HEK293 (cell line): ENCODE data around the gene NDST4.

Experiments used
- CTCF ChIA-PET: fragments of 350-600 bp; formaldehyde crosslinking; extraction: SDS; loops from one replicate; lab custom pipeline; 2021; ENCODE audit warnings: antibody characterized with exemption; lab: Yijun Ruan, JAX
- POLR2A ChIA-PET: fragments of 300-600 bp; formaldehyde crosslinking; extraction: SDS; loops from one replicate; lab custom pipeline; 2020; ENCODE audit warnings: antibody characterized with exemption, inconsistent platforms; lab: Yijun Ruan, JAX
- H3K27ac ChIP-seq: fragments of 200-500 bp; sonication (Bioruptor generic); 2 replicates; pipeline ENCODE4 v1.5.1; 2014; ENCODE audit warnings: low read depth, low read length, control low read depth, inconsistent platforms; ENCODE audit errors: extremely low read depth
- H3K36me3 ChIP-seq, 2 experiments: fragments of 200-500 bp in 1 of 2; sonication (Bioruptor generic) in 1 of 2; 1 replicate in 1 of 2; 2 replicates in 1 of 2; pipeline ENCODE4 v1.5.1; 2014 to 2017; ENCODE audit warnings: inconsistent platforms in 2 of 2, low read length in 2 of 2; ENCODE audit not compliant: control insufficient read depth in 2 of 2, insufficient read depth in 1 of 2
- H3K4me1 ChIP-seq: fragments of 200-500 bp; sonication (Bioruptor generic); 2 replicates; pipeline ENCODE4 v1.5.1; 2014; ENCODE audit warnings: mild to moderate bottlenecking, low read length, inconsistent platforms; ENCODE audit not compliant: control insufficient read depth, insufficient read depth
- H3K4me3 ChIP-seq: 2 replicates; pipeline ENCODE4 v1.5.1; 2011; ENCODE audit warnings: low read depth, mild to moderate bottlenecking, control low read depth, low read length, moderate library complexity
- H3K9me3 ChIP-seq: fragments of 200-500 bp; sonication (Bioruptor generic); 2 replicates; pipeline ENCODE4 v1.5.1; 2014; ENCODE audit warnings: low read depth, low read length, inconsistent platforms; ENCODE audit not compliant: control insufficient read depth, insufficient read depth
- GLI2 ChIP-seq: fragments of 450-650 bp; formaldehyde crosslinking; IDR thresholded peaks from 2 replicates; pipeline ENCODE4; 2017; ENCODE audit warnings: missing biosample characterization, missing genetic modification characterization, low read depth, borderline replicate concordance
- GLIS1 ChIP-seq: fragments of 450-650 bp; formaldehyde crosslinking; IDR thresholded peaks from 2 replicates; pipeline ENCODE4 v1.5.1; 2016; ENCODE audit warnings: missing biosample characterization, missing genetic modification characterization
- KLF16 ChIP-seq: fragments of 450-650 bp; formaldehyde crosslinking; IDR thresholded peaks from 2 replicates; pipeline ENCODE4 v1.5.1; 2017; ENCODE audit warnings: missing biosample characterization, missing genetic modification characterization
- PATZ1 ChIP-seq: fragments of 450-650 bp; formaldehyde crosslinking; IDR thresholded peaks from 2 replicates; pipeline ENCODE4 v1.5.1; 2016; ENCODE audit warnings: missing biosample characterization, missing genetic modification characterization
- PRDM1 ChIP-seq: fragments of 450-650 bp; formaldehyde crosslinking; IDR thresholded peaks from 2 replicates; pipeline ENCODE4; 2016; ENCODE audit warnings: missing biosample characterization, missing genetic modification characterization
- REST ChIP-seq: fragments of 450-650 bp; formaldehyde crosslinking; IDR thresholded peaks from 2 replicates; pipeline ENCODE4 v1.5.1; 2016; ENCODE audit warnings: missing biosample characterization, missing genetic modification characterization
- SALL2 ChIP-seq: fragments of 450-650 bp; formaldehyde crosslinking; IDR thresholded peaks from 2 replicates; pipeline ENCODE4 v1.5.0; 2017; ENCODE audit warnings: missing biosample characterization, mild to moderate bottlenecking, missing genetic modification characterization, borderline replicate concordance
- SETDB1 ChIP-seq: IDR thresholded peaks from one replicate; pipeline ENCODE4 v1.6.1; 2017; ENCODE audit warnings: mild to moderate bottlenecking, low read length, moderate library complexity, mixed read lengths; ENCODE audit not compliant: insufficient read length
- ZBTB1 ChIP-seq: fragments of 450-650 bp; formaldehyde crosslinking; IDR thresholded peaks from 2 replicates; pipeline ENCODE4 v1.5.1; 2016; ENCODE audit warnings: missing biosample characterization, missing genetic modification characterization
- ZBTB49 ChIP-seq: fragments of 450-650 bp; formaldehyde crosslinking; IDR thresholded peaks from 2 replicates; pipeline ENCODE4 v1.5.1; 2016; ENCODE audit warnings: missing biosample characterization, missing genetic modification characterization, low read depth
- ZBTB8A ChIP-seq: fragments of 450-650 bp; formaldehyde crosslinking; IDR thresholded peaks from 2 replicates; pipeline ENCODE4 v1.5.1; 2016; ENCODE audit warnings: missing biosample characterization, missing genetic modification characterization
- ZIC2 ChIP-seq: fragments of 450-650 bp; formaldehyde crosslinking; IDR thresholded peaks from 2 replicates; pipeline ENCODE4 v1.5.1; 2016; ENCODE audit warnings: missing biosample characterization, missing genetic modification characterization
- ZNF24 ChIP-seq: fragments of 450-650 bp; formaldehyde crosslinking; IDR thresholded peaks from 2 replicates; pipeline ENCODE4 v1.5.1; 2016; ENCODE audit warnings: missing biosample characterization, missing genetic modification characterization
- ZNF280D ChIP-seq: fragments of 450-650 bp; formaldehyde crosslinking; IDR thresholded peaks from 2 replicates; pipeline ENCODE4 v1.5.1; 2016; ENCODE audit warnings: missing biosample characterization, missing genetic modification characterization
- ZNF521 ChIP-seq: fragments of 450-650 bp; formaldehyde crosslinking; IDR thresholded peaks from 2 replicates; pipeline ENCODE4 v1.5.1; 2017; ENCODE audit warnings: missing biosample characterization, mild to moderate bottlenecking, missing genetic modification characterization
- ZNF544 ChIP-seq: fragments of 450-650 bp; formaldehyde crosslinking; IDR thresholded peaks from 2 replicates; pipeline ENCODE4 v1.5.0; 2017; ENCODE audit warnings: missing biosample characterization, missing genetic modification characterization
- ZNF629 ChIP-seq: fragments of 450-650 bp; formaldehyde crosslinking; IDR thresholded peaks from 2 replicates; pipeline ENCODE4 v1.5.1; 2017; ENCODE audit warnings: missing biosample characterization, missing genetic modification characterization
- TF ChIP-seq, protein P1 (sequence below): fragments of 450-650 bp; formaldehyde crosslinking; IDR thresholded peaks from 2 replicates; pipeline ENCODE4 v1.5.1; 2016; ENCODE audit warnings: missing biosample characterization, missing genetic modification characterization
- TF ChIP-seq, protein P2 (sequence below): fragments of 450-650 bp; formaldehyde crosslinking; IDR thresholded peaks from 2 replicates; pipeline ENCODE4 v1.5.1; 2016; ENCODE audit warnings: missing biosample characterization, missing genetic modification characterization

The NDST4 gene

DNA sequence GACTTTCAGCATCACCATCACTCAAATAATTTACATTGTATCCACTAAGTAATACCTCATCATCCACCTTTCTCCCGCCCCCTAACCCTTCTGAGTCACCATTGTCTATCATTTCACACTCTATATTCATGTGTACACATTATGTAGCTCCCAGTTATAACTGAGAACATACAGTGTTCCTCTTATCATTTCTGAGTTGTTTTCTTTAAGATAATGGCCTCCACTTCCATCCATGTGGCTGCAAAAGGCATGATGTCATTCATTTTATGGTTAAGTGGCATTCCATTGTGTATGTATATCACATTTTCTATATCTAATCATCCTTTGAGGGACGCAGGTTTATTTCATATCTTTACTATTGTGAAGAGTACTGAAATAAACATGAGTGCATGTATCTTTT lies 14.6 kb upstream of the NDST4 start (continued):
- TF ChIP-seq, protein P1, sequence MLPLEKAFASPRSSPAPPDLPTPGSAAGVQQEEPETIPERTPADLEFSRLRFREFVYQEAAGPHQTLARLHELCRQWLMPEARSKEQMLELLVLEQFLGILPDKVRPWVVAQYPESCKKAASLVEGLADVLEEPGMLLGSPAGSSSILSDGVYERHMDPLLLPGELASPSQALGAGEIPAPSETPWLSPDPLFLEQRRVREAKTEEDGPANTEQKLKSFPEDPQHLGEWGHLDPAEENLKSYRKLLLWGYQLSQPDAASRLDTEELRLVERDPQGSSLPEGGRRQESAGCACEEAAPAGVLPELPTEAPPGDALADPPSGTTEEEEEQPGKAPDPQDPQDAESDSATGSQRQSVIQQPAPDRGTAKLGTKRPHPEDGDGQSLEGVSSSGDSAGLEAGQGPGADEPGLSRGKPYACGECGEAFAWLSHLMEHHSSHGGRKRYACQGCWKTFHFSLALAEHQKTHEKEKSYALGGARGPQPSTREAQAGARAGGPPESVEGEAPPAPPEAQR, result no peak
- no peak for TF ChIP-seq ZNF544 (tag by site-specific recombination)
- TF ChIP-seq ZBTB49 (tag by site-specific recombination), result no peak
- TF ChIP-seq SETDB1, result no peak
- 0 out of 2 replicates have a peak, but pooled peaks have one; percentile 26 for TF ChIP-seq ZBTB1 (tag by site-specific recombination)
- no peak for TF ChIP-seq ZBTB8A (tag by site-specific recombination)
- TF ChIP-seq ZIC2 (tag by site-specific recombination), result no peak
- TF ChIP-seq SALL2 (tag by site-specific recombination), result no peak
- TF ChIP-seq, protein P2, sequence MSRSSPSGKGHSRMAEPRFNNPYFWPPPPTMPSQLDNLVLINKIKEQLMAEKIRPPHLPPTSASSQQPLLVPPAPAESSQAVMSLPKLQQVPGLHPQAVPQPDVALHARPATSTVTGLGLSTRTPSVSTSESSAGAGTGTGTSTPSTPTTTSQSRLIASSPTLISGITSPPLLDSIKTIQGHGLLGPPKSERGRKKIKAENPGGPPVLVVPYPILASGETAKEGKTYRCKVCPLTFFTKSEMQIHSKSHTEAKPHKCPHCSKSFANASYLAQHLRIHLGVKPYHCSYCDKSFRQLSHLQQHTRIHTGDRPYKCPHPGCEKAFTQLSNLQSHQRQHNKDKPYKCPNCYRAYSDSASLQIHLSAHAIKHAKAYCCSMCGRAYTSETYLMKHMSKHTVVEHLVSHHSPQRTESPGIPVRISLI, result no peak
- peak; percentile 64 for TF ChIP-seq GLI2
- TF ChIP-seq REST (tag by site-specific recombination), result no peak
- TF ChIP-seq ZNF280D (tag by site-specific recombination), result no peak
- TF ChIP-seq ZNF521 (tag by site-specific recombination), result no peak
- TF ChIP-seq, all 188 proteins: peak for 40

GRCh38 chr4:115126491-115126890 lies 13.1 kb upstream of the NDST4 start:
- Histone ChIP-seq H3K9me3 (no peaks in the 10 kb centered on the region), H3K36me3 (no peaks in the 10 kb centered on the region), H3K4me1 (peaks cover 10% of the 10 kb centered on the region), H3K27ac (0 out of 2 replicates have a peak overlapping the region, but pooled peaks have one; percentile 11), H3K4me3 (no peak overlapping the region)
- CTCF ChIA-PET, result interaction anchor here (1.0 kb wide), 1 partner anchor 13 kb away, joined by 3 read pairs; no protein-coding TSS in a partner anchor
- POLR2A ChIA-PET, result no interaction called here
- TF ChIP-seq KLF16 (tag by site-specific recombination) (no peak), ZNF629 (tag by site-specific recombination) (peak; percentile 62), PRDM1 (tag by site-specific recombination) (0 out of 2 replicates have a peak, but pooled peaks have one; percentile 14), PATZ1 (tag by site-specific recombination) (peak; percentile 62), GLIS1 (peak; percentile 86), ZNF24 (tag by site-specific recombination) (0 out of 2 replicates have a peak, but pooled peaks have one; percentile 53)
